PC-3 (cell line): Measurements from ENCODE around the gene SESTD1.

Experiments used
- EZH2 ChIP-seq: fragments of 300-600 bp; sonication (generic); IDR thresholded peaks from one replicate; pipeline ENCODE4 v1.6.1; 2017; ENCODE audit warnings: antibody characterized with exemption, mild to moderate bottlenecking, low read length; ENCODE audit not compliant: unreplicated experiment
- EZH2phosphoT487 ChIP-seq: fragments of 300-600 bp; sonication (generic); IDR thresholded peaks from 2 replicates; pipeline ENCODE4 v1.6.1; 2018; ENCODE audit warnings: mild to moderate bottlenecking, antibody characterized with exemption, low read length, borderline replicate concordance
- TF ChIP-seq, protein P1 (sequence below): fragments of 300-600 bp; sonication (generic); conservative IDR thresholded peaks from 2 replicates; pipeline ENCODE4 v1.5.1; 2017; ENCODE audit warnings: antibody characterized with exemption, low read depth, mild to moderate bottlenecking, low read length

DNA sequence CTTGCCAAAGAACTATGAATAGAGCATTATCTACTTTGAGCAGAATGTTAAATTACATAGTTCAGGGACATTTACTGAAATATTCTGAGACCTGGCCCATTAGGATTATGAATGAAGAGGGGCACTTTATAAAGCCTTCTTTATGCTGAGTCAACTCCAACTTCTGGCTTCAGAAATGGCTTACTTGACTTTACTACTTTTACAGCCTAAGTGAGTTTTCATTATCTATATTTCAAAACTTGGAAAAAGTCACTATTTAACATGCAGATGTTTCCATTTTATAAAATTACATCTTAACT is 37.7 kb downstream of the SESTD1 start:
- TF ChIP-seq, protein P1, sequence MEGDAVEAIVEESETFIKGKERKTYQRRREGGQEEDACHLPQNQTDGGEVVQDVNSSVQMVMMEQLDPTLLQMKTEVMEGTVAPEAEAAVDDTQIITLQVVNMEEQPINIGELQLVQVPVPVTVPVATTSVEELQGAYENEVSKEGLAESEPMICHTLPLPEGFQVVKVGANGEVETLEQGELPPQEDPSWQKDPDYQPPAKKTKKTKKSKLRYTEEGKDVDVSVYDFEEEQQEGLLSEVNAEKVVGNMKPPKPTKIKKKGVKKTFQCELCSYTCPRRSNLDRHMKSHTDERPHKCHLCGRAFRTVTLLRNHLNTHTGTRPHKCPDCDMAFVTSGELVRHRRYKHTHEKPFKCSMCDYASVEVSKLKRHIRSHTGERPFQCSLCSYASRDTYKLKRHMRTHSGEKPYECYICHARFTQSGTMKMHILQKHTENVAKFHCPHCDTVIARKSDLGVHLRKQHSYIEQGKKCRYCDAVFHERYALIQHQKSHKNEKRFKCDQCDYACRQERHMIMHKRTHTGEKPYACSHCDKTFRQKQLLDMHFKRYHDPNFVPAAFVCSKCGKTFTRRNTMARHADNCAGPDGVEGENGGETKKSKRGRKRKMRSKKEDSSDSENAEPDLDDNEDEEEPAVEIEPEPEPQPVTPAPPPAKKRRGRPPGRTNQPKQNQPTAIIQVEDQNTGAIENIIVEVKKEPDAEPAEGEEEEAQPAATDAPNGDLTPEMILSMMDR, result no peak
- TF ChIP-seq EZH2 (no peak), EZH2phosphoT487 (no peak)
